AG09319 (cell line): Measurements from ENCODE around the gene CCDC188.

Source experiments
- DNase-seq: peaks from one replicate; pipeline ENCODE4 v3.0.0-alpha.2; 2010; ENCODE audit warnings: low read depth; ENCODE audit errors: extremely low read depth
- TF ChIP-seq, protein P1 (sequence below): IDR thresholded peaks from 2 replicates; pipeline ENCODE4 v1.5.1; 2011; ENCODE audit warnings: low read depth, mild to moderate bottlenecking, inconsistent platforms, low read length, moderate library complexity

The CCDC188 gene

DNA sequence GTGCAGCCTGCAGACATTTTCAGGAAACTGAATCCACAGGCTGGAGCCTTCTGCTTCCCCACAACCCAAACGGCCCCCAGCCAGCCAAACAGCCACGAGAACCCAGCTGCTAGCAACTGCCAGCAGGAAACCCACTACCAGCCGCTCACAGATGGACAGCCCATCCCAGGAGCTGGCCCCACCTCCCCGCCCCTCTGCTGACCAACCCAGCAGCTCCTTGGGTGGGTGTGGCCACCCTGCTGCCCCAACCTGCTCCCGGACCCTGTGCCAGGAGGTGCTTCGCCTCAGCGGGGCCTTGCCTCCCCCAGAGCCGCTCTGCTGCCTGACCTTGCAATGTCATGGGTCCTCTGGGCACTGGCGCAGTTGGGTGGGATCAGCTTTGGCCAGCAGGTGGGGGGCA, 8.2 kb upstream of the CCDC188 start:
- DNase-seq, result no peak
- TF ChIP-seq, protein P1, sequence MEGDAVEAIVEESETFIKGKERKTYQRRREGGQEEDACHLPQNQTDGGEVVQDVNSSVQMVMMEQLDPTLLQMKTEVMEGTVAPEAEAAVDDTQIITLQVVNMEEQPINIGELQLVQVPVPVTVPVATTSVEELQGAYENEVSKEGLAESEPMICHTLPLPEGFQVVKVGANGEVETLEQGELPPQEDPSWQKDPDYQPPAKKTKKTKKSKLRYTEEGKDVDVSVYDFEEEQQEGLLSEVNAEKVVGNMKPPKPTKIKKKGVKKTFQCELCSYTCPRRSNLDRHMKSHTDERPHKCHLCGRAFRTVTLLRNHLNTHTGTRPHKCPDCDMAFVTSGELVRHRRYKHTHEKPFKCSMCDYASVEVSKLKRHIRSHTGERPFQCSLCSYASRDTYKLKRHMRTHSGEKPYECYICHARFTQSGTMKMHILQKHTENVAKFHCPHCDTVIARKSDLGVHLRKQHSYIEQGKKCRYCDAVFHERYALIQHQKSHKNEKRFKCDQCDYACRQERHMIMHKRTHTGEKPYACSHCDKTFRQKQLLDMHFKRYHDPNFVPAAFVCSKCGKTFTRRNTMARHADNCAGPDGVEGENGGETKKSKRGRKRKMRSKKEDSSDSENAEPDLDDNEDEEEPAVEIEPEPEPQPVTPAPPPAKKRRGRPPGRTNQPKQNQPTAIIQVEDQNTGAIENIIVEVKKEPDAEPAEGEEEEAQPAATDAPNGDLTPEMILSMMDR, result no peak

DNA sequence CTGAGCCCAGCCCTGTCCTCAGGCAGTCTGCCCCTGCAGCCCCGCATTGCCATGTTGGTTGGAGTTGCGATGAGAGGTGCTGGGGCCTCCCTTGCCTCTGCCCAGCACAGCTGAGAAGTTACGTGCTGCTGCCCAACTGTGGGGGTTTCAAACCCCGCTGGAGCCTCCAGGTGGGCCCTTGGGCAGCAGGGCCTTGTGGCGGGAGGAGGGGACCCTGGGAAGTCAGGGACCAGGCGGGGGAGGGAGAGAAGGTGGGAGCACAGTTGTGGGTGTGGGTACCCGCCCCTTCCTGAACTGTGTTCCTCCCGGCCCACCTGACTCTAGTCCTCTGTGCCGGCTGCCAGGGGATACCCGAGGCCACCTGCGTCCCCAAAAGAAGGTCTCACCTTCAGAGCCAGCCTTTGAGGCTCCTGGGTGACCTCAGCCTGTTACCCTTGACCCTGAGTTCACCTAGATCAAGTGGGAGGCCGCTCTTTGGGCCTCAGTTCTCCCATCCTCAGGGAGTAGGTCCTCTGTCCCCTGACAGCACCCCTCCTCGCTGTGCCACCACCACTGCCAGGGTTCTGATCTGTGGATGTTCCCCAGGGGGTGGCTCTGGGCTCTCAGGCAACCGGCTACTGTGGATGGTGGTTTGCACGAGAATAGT, 7.7 kb upstream of the CCDC188 start:
- TF ChIP-seq, protein P1, result no peak

DNA sequence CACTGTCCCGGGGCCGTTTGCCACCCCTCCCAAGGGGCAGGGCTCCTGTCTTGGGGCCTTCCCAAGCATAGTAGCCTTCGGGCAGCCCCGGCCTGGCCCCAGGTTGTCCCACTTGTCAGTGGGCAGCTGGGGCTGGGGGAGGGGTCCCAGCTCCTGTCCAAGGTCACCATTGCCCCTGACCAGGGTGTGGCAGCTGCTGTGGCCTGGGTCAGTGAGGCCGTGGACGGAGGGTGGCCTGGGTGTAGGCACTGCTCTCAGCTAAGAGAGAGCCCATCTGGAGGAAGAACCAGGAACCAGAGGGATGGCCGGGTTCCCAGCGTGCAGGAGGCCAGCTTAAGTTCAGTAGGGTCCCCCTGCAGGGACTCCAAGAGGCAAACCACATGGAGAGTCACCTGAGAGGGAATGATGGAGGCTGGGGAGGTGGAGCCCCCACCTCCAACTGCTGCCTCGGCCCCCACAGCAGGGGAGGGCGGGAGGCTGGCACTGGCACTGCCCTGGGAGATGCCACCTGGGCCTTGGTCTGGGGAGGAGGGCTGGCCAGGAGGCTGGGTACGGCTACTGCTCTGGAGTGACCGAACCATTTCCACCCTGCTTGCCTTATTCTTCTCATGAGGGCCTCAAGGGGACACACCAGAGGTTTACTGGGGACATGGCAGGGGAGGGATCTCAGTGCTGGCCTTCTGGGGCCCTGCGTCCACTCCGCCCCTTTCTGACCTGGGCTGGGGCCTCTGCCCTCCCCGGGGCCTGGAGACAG, 6.8 kb upstream of the CCDC188 start:
- TF ChIP-seq, protein P1, result no peak
- no peak for DNase-seq

More for the DNA sequence above, 7.7 kb upstream of the CCDC188 start:
- DNase-seq, result no peak

DNA sequence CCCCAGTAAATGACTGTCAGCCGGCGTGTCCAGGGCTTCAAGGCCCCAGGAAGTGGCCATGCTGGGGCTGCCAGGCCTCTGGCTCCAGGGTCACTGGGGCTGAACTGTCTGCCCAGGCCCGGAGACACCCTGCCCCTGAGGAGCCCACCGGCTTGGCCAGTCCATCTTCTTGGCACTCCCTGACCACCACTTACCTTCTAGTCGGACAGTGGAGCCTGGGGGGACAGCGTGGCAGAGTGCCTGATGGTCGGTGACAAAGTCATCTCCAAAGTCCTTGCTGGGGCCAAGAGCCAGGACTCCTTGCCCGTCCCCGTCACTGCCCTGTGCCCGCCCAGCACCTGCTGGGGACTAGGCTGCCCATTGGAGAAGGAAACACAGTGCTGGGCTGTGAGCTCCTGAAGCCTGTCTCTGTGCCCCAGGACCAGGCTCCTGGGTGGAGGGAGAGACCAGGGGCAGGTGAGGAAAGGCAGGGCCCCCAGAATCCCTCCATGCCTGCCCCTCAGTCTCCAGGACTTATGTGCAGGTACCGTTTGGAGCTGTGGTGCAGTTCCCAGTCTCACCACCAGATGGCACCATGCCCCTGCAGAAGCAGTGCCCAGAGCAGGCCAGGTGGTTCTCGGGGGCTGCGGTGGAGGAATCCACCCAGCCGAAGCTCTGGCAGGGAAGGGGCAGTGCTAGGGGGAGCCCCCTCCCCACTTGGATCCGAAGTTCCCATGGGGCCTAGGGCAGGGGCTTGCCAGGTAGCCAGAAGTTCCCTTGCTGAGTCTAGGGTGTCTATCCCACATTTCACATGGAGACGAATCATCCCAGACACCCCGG, 6.0 kb upstream of the CCDC188 start:
- TF ChIP-seq, protein P1, result peak; percentile 97
- DNase-seq, result peak; percentile 20

DNA sequence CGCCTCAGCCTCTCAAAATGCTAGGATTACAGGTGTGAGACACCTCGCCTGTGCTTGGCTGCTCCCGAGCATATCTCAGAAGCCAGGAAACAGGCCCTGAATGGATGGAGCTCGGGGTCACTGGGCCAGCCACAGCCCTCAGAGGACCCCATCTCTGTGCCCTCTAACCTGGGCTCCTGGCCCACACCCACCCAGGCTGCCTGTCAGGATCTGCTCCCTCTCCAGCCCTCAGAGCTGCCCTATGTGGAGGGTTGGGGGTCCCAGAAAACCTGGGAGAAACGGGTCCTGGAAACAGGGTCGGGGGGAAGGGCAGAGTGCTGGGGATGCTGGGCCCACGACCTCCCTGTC, 5.2 kb upstream of the CCDC188 start:
- TF ChIP-seq, protein P1, result no peak
- DNase-seq, result no peak

DNA sequence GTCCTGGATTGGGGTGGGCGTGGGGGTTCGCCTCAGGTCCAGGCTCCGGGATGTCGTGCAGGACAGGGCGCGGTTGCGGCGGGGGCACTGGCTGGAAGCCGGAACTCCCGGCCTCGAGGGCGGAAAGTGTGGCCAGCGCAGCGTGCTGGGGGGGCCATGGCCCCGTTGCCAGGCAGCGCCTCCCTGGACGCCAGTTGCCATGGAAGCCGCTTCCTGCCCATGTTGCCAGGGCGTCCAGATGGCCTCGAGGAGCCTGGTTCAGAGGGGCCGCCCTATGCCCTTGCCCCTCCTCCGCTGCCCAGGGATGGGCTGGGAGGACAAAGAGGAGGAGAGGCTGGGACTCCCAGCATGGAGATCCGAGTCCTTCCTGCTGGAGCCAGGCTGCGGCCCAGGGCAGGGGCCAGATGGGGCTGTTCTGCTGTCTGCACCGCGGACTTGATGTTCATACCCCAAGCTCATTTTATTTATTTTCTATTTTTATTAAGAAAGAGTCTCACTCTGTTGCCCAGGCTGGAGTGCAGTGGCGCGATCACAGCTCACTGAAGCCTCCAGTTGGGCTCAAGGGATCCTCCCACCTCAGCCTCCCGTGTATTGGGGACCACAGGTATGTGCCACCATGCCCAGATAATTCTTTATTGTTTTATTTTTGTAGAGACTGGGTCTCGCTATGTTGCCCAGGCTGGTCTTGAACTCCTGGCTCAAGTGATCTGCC, 4.6 kb upstream of the CCDC188 start:
- TF ChIP-seq, protein P1, result no peak
- peak; percentile 44 for DNase-seq
